ENCODE data around the gene EPM2A. TPM values are rescaled to one million over a fixed set of nuclear protein-coding genes. Genes with fewer than 3 reads are reported as not detected.

EPM2A gene
- total RNA-seq, 1 donor from 2014 or later, result 14.0 TPM

DNA sequence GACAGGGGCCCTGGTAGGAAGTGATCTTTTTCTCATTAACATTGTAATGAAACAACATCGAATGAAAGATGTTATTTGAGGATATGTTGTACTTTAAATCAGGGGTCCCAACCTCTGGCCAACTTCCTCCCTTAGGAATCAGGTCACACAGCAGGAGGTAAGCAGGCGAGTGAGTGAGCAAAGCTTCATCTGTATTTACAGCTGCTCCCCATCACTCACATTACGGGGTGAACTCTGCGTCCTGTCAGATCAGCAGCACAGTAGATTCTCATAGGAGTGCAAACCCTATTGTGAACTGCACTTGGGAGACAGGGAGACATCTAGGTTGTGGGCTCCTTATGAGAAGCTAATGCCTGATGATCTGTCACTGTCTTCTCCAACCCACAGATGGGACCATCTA is 19.9 kb downstream of the EPM2A start:
- no peak for DNase-seq (ENCODE audit: extremely low spot score in 2 of 2)
- H3K36me3 ChIP-seq, result no peaks in the 10 kb centered on the region
- H3K27ac ChIP-seq, result no peak overlapping the region
- intact Hi-C loops (cut with DNase I), result no loop called here
- TF ChIP-seq POLR2AphosphoS5 (IDR thresholded peaks at IDR 0.05; ENCODE audit: insufficient read depth in 1 of 2, low read depth in 1 of 2) (no peak), POLR2A (IDR thresholded peaks at IDR 0.05) (no peak)
- TF ChIP-seq, protein P1, sequence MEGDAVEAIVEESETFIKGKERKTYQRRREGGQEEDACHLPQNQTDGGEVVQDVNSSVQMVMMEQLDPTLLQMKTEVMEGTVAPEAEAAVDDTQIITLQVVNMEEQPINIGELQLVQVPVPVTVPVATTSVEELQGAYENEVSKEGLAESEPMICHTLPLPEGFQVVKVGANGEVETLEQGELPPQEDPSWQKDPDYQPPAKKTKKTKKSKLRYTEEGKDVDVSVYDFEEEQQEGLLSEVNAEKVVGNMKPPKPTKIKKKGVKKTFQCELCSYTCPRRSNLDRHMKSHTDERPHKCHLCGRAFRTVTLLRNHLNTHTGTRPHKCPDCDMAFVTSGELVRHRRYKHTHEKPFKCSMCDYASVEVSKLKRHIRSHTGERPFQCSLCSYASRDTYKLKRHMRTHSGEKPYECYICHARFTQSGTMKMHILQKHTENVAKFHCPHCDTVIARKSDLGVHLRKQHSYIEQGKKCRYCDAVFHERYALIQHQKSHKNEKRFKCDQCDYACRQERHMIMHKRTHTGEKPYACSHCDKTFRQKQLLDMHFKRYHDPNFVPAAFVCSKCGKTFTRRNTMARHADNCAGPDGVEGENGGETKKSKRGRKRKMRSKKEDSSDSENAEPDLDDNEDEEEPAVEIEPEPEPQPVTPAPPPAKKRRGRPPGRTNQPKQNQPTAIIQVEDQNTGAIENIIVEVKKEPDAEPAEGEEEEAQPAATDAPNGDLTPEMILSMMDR (IDR thresholded peaks at IDR 0.05), result no peak
- no peaks in the 10 kb centered on the region for H3K9me3 ChIP-seq
- no peaks in the 10 kb centered on the region for H3K27me3 ChIP-seq
- no peak overlapping the region for H3K4me3 ChIP-seq
- H3K4me1 ChIP-seq, result no peaks in the 10 kb centered on the region

DNA sequence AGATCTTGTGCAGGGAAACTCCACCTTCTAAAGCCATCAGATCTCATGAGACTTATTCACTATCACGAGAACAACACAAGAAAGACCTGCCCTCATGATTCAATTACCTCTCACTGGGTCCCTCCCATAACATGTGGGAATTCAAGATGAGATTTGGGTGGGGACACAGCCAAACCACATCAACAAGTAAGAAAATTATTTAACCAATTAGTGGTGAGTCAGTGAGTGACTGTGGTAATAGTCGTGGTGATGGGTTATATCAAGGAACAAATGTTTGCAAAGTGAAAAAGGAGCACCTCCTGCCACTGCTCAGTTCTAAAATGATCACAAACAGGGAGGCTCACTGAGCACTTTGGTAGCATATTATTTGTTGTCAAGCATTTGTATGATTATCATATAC is 20.6 kb downstream of the EPM2A start:
- Histone ChIP-seq H3K27ac (no peak overlapping the region), H3K4me3 (no peak overlapping the region), H3K4me1 (no peaks in the 10 kb centered on the region), H3K36me3 (no peaks in the 10 kb centered on the region), H3K27me3 (no peaks in the 10 kb centered on the region), H3K9me3 (no peaks in the 10 kb centered on the region)
- intact Hi-C loops (cut with DNase I), result no loop called here
- no peak for DNase-seq (ENCODE audit: extremely low spot score in 2 of 2)
- TF ChIP-seq POLR2A (IDR thresholded peaks at IDR 0.05) (no peak), POLR2AphosphoS5 (IDR thresholded peaks at IDR 0.05; ENCODE audit: insufficient read depth in 1 of 2, low read depth in 1 of 2) (no peak)
- TF ChIP-seq, protein P1 (IDR thresholded peaks at IDR 0.05), result no peak

DNA sequence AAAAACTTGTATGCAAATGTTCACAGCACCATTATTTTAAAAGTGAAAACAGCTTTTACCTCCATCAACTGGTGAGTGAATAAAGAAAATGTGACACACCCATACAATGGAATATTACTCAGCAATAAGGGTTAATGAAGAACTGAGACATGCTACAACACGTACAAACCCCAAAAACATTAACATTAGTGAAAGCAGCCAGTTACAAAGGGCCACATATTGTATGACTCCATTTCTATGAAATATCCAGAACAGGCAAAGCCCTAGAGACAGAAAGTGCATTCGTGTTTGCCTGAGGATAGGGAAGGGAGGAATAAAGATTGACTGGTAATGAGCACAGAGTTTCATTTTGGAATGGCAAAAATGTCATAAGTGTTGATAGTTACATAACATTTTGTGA is 21.5 kb downstream of the EPM2A start:
- Histone ChIP-seq H3K27ac (no peak overlapping the region), H3K27me3 (no peaks in the 10 kb centered on the region), H3K4me1 (no peaks in the 10 kb centered on the region), H3K9me3 (no peaks in the 10 kb centered on the region), H3K36me3 (no peaks in the 10 kb centered on the region), H3K4me3 (no peak overlapping the region)
- TF ChIP-seq, protein P1 (IDR thresholded peaks at IDR 0.05), result no peak
- TF ChIP-seq POLR2A (IDR thresholded peaks at IDR 0.05), result no peak
- no peak for TF ChIP-seq POLR2AphosphoS5 (IDR thresholded peaks at IDR 0.05; ENCODE audit: insufficient read depth in 1 of 2, low read depth in 1 of 2)
- DNase-seq (ENCODE audit: extremely low spot score in 2 of 2), result no peak
- intact Hi-C loops (cut with DNase I), result no loop called here

DNA sequence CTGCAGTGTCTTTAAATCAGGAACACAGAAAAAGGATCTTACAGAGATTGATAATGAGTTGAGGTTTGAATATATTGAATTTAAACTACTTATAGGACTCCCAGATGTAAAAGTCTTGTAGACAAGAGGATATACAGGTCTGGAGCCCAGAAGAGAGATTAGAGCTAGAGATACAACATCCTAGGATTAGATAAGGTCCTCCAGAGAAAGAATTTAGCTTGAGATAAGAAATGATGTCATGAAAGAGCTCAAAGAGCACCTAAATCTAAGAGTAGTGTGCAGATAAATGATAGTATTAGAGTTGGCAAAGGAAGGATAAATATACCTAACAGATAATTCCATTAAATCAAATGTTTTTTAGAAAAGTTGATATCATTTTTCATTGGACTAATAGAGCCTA is 23.9 kb downstream of the EPM2A start:
- H3K27ac ChIP-seq, result no peak overlapping the region
- TF ChIP-seq POLR2AphosphoS5 (IDR thresholded peaks at IDR 0.05; ENCODE audit: insufficient read depth in 1 of 2, low read depth in 1 of 2), result no peak
- TF ChIP-seq POLR2A (IDR thresholded peaks at IDR 0.05), result no peak
- TF ChIP-seq, protein P1 (IDR thresholded peaks at IDR 0.05), result no peak
- no peaks in the 10 kb centered on the region for H3K36me3 ChIP-seq
- H3K4me1 ChIP-seq, result no peaks in the 10 kb centered on the region
- no peaks in the 10 kb centered on the region for H3K9me3 ChIP-seq
- intact Hi-C loops (cut with DNase I), result no loop called here
- no peaks in the 10 kb centered on the region for H3K27me3 ChIP-seq
- H3K4me3 ChIP-seq, result no peak overlapping the region
- DNase-seq (ENCODE audit: extremely low spot score in 2 of 2), result no peak

DNA sequence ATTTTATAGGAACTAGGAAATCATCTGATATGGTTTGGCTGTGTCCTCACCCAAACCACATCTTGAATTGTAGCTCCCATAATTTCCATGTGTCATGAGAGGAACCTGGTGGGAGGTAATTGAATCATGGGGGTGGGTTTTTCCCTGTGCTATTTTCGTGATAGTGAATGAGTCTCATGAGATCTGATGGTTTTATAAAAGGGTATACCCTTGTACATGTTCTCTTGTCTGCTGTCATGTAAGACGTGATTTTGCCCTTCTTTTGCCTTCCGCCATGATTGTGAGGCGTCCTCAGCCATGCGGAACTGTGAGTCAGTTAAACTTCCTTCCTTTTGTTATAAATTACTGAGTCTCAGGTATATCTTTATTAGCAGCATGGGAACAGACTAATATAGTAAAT is 27.9 kb downstream of the EPM2A start:
- Histone ChIP-seq H3K9me3 (no peaks in the 10 kb centered on the region), H3K36me3 (no peaks in the 10 kb centered on the region), H3K27me3 (no peaks in the 10 kb centered on the region), H3K27ac (no peak overlapping the region), H3K4me1 (no peaks in the 10 kb centered on the region), H3K4me3 (no peak overlapping the region)
- TF ChIP-seq, protein P1 (IDR thresholded peaks at IDR 0.05), result no peak
- TF ChIP-seq POLR2AphosphoS5 (IDR thresholded peaks at IDR 0.05; ENCODE audit: insufficient read depth in 1 of 2, low read depth in 1 of 2) (no peak), POLR2A (IDR thresholded peaks at IDR 0.05) (no peak)
- intact Hi-C loops (cut with DNase I), result no loop called here
- no peak for DNase-seq (ENCODE audit: extremely low spot score in 2 of 2)

Data from vagina (tissue), 2 donors.